NCI-H2107 treated with DMSO at 0.1 percent for 48 hours (cell line): Measurements from ENCODE around the gene SERPIND1.
"Not testable (repeated sequence)": the region's sequence is repeated elsewhere in the genome, so short reads cannot be mapped to it uniquely, and the experiment has no call there.

Experiments
- DNase-seq: peaks from one replicate; lab custom pipeline; 2025; ENCODE audit not compliant: unreplicated experiment; lab: John Stamatoyannopoulos, UW

The SERPIND1 gene

DNA sequence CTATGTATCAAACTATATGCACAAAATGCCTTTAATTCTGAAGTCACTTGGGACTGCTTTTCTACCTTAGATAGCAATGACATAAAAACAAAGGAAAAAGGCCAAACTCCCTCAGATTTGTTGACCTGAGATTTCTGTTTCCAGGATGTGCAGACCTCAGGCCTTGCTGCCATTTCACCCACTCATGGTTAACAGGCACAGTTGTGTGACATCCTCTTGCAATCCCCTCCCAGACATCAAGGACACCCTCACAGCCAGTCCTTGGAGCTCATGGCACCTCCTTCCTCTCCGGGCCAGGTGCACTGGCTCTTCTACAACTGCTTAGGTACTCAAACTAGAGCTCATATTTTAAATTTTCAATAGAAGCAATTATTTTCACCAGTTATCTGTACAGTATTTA, 37.3 kb downstream of the SERPIND1 start:
- DNase-seq, result no peak

GRCh38 chr22:20811971-20812660, 38.2 kb downstream of the SERPIND1 start:
- DNase-seq, result no peak

GRCh38 chr22:20813056-20813455, 39.1 kb downstream of the SERPIND1 start:
- DNase-seq, result no peak

DNA sequence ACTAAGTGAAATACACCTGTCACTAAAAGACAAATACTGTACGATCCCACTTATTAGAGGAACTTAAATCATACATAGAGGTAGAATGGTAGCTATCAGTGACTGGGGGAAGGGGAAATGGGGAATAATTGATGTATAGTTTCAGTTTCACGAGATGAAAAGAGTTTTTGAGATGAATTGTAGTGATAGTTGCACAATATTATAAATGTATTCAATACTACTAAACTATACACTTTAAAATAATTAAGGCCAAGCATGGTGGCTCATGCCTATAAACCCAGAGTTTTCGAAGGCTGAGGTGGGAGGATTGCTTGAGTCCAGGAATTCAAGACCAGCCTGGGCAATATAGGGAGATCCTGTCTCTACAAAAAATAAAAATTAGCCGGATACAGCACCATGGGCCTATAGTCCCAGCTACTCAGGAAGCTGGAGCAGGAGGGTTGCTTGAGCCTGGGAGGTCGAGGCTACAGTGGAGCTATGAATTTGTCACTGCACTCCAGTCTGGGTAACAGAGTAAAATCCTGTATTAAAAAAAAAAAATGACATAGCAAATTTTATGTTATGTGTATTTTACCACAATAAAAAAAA, 40.4 kb downstream of the SERPIND1 start:
- DNase-seq, result no peak

DNA sequence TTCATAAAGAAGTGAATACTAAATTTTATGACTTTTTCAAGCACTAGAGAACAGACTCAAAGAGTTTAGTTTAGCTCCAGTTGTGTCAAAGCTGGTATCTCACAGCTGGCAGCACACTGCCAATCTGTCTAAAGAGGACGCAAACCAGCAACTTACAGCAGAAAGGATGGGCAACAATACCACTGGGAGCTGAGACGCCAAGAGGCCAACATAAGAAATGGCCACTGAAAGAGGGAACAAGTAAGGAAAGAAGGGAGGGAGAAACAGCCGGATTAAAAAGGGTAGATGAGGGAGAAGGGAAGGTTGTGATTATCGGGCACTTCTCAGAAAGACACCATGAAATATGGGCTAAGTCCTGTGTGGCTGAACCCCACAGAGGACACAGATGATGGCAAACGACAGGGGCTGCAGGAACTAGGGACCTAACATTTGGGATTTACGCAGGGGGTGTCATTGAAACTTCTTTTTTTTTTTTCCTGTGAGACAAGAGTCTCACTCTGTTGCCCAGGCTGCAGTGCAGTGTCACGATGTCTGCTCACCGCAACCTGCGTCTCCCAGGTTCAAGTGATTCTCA, 41.7 kb downstream of the SERPIND1 start:
- DNase-seq, result no peak

DNA sequence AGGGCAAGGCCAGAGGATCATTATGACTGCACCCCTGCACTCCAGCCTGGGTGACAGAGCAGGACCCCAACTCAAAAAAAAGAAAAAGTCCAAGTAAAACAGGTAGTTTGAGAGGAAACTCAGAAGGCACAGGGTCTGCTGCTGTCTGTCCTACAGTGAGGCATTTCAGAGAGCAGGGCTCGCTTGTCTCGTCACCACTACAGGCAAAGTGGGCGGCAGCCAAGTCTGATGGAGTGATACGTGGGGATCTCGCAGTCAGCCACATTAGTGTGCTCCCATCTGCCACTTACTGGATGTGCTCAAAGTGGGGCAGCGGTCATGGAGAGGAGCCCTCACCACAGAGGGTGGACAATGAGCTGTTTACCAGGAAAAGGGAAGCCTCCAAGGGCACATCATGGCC, 42.6 kb downstream of the SERPIND1 start:
- DNase-seq, result no peak

DNA sequence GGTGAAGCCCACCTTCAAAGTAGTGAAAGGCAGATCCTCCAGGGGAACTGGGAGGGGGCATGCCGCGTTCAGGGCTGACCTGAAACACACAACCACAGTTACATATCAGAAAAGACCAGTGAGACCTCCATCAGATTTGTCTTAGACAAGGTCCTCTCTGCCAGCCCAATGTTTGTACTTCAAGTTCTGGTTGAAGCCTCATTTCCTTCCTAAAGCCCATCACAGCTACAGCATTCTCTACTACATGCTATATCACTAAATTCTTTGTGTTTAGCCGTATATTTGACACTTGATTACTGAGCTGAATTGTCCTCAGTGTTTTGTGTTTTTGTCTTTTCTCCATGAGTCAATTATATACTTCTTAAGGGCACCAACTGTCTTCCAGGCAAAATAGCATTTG, 44.6 kb downstream of the SERPIND1 start:
- DNase-seq, result no peak

DNA sequence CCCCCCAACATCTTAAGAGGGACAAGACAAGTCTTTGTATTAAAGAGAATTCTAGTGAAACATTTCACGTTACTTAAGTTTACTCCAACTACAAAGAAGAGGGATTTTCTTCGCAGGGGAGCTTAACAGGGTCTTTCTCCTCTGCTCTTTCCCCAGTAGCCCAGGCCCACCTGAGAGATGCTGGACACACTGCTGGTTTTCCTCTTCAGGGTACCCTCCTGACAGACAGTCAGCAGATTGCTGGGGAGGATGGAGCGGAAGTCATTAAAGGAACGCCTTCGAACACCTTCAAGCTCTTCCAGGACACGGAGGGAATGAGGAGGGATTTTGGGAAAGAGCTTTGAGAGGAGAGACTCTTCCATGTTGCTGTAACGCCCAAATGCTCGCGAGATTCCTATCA, 45.6 kb downstream of the SERPIND1 start:
- no peak for DNase-seq

DNA sequence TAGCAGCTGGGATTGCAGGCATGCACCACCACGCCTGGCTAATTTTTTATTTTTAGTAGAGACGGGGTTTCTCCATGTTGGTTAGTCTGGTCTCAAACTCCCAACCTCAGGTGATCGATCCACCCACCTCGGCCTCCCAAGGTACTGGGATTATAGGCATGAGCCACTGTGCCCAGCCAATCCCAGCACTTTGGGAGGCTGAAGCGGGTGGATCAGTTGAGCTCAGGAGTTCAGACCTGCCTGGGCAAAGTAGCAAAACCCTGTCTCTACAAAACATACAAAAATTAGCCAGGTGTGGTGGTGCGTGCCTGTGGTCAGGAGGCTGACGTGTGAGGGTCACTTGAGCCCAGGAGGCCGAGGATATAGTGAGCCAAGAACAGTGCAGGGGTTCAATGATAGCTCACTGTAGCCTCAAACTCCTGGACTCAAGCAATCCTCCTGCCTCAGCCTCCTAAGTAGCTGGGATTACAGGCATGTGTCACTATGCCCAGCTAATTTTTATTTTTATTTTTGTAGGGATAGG, 47.9 kb downstream of the SERPIND1 start:
- DNase-seq, result not testable (repeated sequence)

DNA sequence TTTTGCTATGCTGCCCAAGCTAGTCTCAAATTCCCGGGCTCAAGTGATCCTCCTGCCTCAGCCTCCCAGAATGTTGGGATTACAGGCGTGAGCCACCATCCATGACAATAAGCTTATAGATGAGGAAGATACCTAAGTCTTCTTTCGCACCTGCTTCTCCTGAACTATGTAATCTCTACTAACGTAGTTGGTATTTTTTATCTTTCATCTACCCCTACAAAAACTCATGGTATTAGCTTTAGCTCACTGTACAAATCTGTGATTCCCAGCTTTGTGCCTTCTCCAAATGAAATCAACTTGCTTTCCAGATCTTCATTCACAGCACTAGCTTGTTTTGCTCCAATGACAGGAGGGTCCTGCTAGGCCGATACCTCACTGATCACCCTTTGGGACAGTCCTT, 48.3 kb downstream of the SERPIND1 start:
- DNase-seq, result no peak

DNA sequence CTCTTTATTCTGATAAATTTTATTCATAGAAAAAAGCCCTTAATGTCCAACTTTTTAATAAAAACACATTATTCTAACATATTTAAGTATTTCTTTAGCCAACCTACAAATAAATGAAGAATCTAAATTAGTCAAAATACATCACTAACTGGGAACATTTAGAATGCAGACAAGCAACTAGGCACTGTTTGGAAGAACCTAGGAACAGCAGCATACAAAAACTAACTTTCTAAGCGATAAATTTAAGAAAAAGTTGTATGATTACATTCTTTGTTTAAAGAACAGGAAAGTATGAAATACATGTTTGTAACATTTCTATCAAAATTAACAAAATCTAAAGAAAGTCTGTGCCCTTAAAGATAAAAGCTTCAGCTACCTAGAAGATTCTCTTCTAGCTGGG, 49.4 kb downstream of the SERPIND1 start:
- DNase-seq, result no peak

DNA sequence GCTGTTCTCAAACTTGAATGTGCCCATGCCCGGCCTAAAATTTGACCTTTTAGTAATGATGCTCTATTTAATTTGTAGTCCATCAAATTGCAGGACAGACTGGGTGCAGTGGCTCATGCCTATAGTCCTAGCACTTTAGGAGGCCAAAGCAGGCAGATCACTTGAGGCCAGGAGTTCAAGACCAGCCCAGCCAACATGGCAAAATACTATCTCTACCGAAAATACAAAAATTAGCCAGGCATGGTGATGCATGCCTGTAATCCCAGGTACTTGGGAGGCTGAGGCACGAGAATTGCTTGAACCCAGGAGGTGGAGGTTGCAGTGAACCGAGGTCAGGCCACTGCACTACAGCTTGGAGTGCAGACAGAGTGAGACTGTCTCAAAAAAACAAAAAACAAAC, 51.3 kb downstream of the SERPIND1 start:
- not testable (repeated sequence) for DNase-seq

- DNase-seq, result no peak
Measured at GRCh38 chr22:20825624-20826023, 51.7 kb downstream of the SERPIND1 start.

GRCh38 chr22:20826373-20827152, 52.6 kb downstream of the SERPIND1 start:
- not testable (repeated sequence) for DNase-seq

DNA sequence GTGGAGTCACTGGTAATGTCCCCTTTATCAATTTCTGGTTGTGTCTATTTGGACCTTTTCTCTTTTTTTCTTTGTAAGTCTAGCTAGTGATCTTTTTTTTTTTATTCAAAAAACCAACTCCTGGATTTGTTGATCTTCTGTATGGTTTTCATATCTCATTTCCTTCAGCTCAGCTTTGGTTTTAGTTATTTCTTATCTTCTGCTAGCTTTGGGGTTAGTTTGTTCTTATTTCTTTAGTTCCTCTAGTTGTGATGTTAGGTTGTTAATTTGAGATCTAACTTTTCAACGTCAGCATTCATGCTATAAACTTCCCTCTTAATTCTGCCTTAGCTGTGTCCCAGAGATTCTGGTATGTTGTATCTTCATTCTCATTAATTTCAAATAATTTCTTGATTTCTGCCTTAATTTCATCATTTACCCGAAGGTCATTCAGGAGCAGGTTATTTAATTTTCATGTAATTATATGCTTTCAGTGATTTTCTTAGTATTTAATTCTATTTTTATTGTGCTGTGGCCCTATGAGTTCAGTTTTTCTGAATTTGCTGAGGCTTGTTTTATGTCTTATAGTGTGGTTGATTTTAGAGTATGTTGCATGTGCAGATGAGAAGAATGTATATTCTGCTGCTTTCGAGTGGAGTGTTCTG, 55.7 kb downstream of the SERPIND1 start:
- no peak for DNase-seq

DNA sequence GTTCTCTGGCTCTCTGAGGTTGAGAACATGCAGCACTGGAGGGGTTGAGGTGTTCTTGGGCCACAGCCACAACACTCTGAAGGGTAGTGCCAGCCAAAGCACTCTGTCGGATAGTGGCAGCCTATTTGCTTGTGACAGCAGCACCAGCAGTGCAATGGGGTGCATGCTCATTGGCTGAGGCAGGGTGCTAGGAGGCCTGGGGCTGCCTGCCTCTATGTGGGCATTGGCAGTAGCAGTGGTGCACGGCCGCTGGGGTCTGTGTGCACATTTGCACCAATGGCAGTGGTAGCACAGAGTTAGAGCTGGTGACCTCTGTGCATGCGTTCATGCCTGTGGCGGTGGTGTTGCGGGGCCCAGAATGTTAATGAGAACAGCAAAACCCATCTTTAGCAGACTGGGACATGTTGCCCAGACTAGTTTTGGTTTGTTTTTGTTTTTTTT, 59.3 kb downstream of the SERPIND1 start:
- no peak for DNase-seq

GRCh38 chr22:20834206-20834605, 60.3 kb downstream of the SERPIND1 start:
- no peak for DNase-seq

DNA sequence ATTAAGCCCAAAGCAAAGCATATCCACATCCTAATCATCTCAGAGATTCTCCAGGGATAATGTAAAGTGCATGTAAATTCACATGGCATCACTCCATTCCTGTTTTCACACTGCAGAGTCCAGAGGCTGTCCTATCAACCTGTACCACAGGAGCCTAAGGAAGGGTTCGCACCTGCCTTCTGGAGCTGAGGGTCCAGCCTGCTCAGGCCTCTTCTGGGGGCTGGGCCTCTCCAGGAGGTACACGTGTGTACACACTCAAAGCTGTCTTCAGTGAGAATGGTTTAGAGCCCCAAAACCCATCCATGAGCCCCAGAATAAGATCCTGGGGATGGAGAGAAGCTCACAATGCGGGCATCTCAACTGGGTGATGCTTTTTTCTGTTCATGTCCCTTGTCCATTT, 60.8 kb downstream of the SERPIND1 start:
- no peak for DNase-seq
